GM10248 (cell line): ENCODE data around the gene TXN.
"Not testable (repeated sequence)": the region's sequence is repeated elsewhere in the genome, so short reads cannot be mapped to it uniquely, and the experiment has no call there.

Experiments used
- CTCF ChIA-PET: fragments of 300-600 bp; sonication (Branson Sonifier 250); formaldehyde crosslinking; extraction: SDS; loops from one replicate; lab custom pipeline; 2021; ENCODE audit warnings: antibody characterized with exemption; lab: Yijun Ruan, JAX
- POLR2A ChIA-PET: fragments of 350-650 bp; sonication (Branson Sonifier 250); formaldehyde crosslinking; extraction: SDS; loops from one replicate; lab custom pipeline; 2020; ENCODE audit warnings: antibody characterized with exemption; lab: Yijun Ruan, JAX
- DNase-seq: peaks from one replicate; pipeline ENCODE4 v3.0.0; 2012; ENCODE audit errors: extremely low spot score
- TF ChIP-seq, protein P1 (sequence below): IDR thresholded peaks from 2 replicates; pipeline ENCODE4 v1.5.1; 2012; ENCODE audit warnings: mild to moderate bottlenecking, low read depth; ENCODE audit errors: extremely low read depth, missing control alignments, control extremely low read depth

Gene TXN

DNA sequence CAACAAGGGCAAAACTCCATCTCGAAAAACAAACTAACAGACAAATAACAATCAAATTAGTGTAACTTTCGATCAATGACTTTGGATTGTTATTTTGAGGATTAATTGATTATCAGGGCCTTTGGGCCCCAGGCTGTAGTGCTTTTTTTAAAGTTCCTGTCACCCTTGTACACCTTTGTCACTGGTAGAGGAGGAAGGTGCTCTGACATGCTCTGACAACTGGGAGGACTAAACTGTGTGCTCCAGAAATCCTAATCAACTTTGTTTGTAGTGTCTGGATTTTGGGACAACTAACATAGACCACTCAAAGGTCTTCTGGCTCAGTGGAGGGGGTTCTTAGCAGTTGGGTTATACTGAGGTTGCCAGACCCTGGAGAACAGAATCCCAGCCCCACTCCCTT, 1.8 kb downstream of the TXN start:
- no peak for DNase-seq
- TF ChIP-seq, protein P1, sequence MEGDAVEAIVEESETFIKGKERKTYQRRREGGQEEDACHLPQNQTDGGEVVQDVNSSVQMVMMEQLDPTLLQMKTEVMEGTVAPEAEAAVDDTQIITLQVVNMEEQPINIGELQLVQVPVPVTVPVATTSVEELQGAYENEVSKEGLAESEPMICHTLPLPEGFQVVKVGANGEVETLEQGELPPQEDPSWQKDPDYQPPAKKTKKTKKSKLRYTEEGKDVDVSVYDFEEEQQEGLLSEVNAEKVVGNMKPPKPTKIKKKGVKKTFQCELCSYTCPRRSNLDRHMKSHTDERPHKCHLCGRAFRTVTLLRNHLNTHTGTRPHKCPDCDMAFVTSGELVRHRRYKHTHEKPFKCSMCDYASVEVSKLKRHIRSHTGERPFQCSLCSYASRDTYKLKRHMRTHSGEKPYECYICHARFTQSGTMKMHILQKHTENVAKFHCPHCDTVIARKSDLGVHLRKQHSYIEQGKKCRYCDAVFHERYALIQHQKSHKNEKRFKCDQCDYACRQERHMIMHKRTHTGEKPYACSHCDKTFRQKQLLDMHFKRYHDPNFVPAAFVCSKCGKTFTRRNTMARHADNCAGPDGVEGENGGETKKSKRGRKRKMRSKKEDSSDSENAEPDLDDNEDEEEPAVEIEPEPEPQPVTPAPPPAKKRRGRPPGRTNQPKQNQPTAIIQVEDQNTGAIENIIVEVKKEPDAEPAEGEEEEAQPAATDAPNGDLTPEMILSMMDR: no peak
- CTCF ChIA-PET: no interaction called here
- POLR2A ChIA-PET: no interaction called here

DNA sequence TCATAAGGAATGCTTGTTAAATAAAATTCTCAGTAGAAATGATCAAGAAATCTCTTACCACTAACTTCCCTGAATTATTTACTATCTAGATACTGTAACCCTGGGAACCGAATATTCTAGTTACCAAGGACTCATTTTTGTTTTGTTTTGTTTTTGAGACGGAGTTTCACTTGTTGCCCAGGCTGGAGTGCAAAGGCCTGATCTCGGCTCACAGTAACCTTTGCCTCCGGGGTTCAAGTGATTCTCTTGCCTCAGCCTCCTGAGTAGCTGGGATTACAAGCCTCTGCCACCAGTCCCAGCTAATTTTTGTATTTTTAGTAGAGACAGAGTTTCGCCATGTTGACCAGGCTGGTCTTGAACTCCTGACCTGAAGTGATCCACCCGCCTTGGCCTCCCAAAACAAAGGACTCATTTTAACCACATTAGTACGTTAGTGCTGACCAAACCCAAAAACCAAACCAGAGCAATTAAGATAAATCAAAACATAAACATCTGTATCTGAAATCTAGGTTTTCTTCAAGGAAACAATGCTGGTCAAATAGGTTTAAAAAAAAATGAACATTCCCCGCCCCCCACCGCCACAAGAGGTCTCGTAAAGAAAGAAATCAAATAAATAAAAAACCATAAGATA, 3.7 kb downstream of the TXN start:
- no peak for DNase-seq
- TF ChIP-seq, protein P1: no peak
- CTCF ChIA-PET: interaction anchor here (1.1 kb wide), 1 partner anchor 36 kb away, joined by 3 read pairs; no protein-coding TSS in a partner anchor
- POLR2A ChIA-PET: no interaction called here

DNA sequence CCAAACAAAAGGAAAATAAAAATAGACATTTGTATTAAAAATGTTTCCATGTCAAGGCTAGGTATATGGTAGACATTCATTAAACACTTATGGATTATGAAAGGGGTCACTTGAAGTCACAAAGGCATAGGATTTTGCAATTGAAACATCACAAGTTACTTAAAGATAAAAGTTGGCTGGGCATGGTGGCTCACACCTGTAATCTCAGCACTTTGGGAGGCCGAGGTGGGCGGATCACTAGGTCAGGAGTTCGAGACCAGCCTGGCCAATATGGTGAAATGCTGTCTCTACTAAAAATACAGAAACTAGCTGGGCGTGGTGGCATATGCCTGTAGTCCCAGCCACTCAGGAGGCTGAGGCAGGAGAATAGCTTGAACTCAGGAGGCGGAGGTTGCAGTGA, 4.5 kb downstream of the TXN start:
- POLR2A ChIA-PET, DNase-seq: not testable (repeated sequence)
- CTCF ChIA-PET: interaction anchor here (1.1 kb wide), 1 partner anchor 35 kb away, joined by 3 read pairs; no protein-coding TSS in a partner anchor

DNA sequence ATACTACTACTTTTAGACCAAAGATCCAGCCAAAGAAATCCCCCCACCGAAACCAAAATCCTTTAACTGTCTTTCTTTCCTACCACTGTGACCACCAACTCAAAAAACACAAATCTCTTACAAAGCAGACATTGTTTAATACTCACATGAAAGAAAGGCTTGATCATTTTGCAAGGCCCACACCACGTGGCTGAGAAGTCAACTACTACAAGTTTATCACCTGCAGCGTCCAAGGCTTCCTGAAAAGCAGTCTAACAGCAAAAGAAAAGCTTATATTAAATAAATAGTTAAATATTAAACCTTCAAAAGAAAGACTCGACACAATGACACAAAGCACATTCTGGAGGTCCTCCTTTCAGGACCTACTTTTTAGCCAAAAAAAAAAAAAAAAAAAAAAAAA, 5.1 kb downstream of the TXN start:
- CTCF ChIA-PET: no interaction called here
- TF ChIP-seq, protein P1: no peak
- no peak for DNase-seq
- POLR2A ChIA-PET: no interaction called here

DNA sequence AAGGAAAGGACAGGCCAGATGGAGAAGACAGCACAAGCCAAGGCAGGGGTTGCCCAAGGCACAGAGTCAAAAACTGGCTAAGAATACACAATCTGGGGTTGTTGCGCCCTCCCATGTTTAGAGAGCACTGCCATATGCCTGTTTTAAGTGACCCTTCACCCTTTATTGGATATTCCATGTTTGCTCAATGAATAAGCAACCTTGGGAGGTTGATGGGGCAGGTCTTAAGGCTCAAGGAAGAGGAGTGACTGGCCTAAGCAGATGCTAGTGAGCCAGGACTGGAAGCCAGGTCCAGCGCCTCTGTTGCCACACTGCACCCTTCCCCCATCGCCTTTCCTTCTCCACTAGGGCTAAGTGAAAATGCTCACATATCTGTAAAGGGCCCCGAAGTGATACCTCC, 6.7 kb downstream of the TXN start:
- ChIA-PET CTCF (no interaction called here), POLR2A (no interaction called here)
- DNase-seq: no peak
- TF ChIP-seq, protein P1: no peak

DNA sequence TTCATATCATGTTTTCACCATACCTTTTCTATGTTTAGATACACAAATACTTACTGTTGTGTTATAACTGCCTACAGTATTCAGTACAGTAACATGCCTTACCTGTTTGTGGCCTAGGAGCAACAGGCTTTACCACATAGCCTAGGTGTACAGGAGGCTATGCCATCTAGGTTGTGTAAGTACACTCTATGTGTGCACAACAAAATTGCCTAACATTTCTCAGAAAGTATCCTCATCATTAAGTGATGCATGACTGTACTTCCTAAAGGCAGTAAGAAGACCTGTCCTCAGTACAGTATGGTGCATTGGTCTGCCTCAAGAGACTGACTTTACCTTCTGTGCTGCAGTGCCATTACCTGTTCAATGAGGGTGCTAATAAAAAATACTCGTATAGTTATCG, 7.9 kb downstream of the TXN start:
- no peak for DNase-seq
- CTCF ChIA-PET: no interaction called here
- TF ChIP-seq, protein P1: no peak
- POLR2A ChIA-PET: no interaction called here

DNA sequence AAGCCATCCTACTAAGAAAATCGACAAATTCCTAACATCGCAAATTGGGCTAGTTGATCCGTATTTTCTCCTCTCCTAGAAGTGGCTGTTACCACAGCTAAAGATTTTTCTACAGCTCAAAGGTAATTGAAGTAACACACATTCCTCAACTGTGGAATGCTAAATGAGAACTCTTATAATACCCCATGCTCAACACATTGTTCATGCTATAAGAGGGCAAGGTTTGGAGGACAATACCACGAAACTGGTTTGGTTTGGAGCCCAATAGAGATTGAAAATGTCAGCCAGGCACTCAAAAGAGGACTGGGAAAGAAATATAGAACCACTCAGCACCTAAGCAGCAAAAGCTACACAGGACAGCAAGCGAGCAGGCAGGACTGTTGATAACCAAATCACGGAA, 10.1 kb downstream of the TXN start:
- no peak for DNase-seq
- TF ChIP-seq, protein P1: no peak
- ChIA-PET CTCF (interaction anchor here (0.7 to 1.5 kb wide), 2 partner anchors 28 to 62 kb away, joined by 3 to 4 read pairs; no protein-coding TSS in a partner anchor), POLR2A (interaction anchor here (0.5 to 2.8 kb wide), 2 partner anchors 10 to 1124 kb away, joined by 4 to 11 read pairs; partner anchors contain the start of gene TXN)
